Activated B cell treated with CpG ODN at 0.5 μM for 24 hours (primary cell): ENCODE results near the gene SHBG. TPM values are rescaled to one million over a fixed set of nuclear protein-coding genes. Genes with fewer than 3 reads are reported as not detected.
A peak's percentile ranks its signal among the peaks of the same experiment; 100 is the strongest.

Source experiments
- ATAC-seq: fragments of 200-7000 bp; cut with Tn5 transposase; one replicate; pipeline ENCODE4 v1.10.0; 2021; ENCODE audit warnings: low read depth, mild to moderate bottlenecking, moderate library complexity
- CTCF ChIA-PET: fragments of 350-600 bp; sonication (Branson Sonifier 250); formaldehyde crosslinking; loops from one replicate; lab custom pipeline; 2021; ENCODE audit warnings: antibody characterized with exemption; lab: Charles Lee
- POLR2A ChIA-PET: fragments of 350-600 bp; sonication (Branson Sonifier 250); formaldehyde crosslinking; loops from one replicate; lab custom pipeline; 2021; ENCODE audit warnings: antibody characterized with exemption; lab: Charles Lee
- DNase-seq: peaks from one replicate; pipeline ENCODE4 v3.0.0; 2022
- H3K27ac Mint-ChIP-seq: one replicate; pipeline ENCODE4 v1.8.0; 2020; ENCODE audit warnings: mixed read lengths
- H3K27me3 Mint-ChIP-seq: one replicate; pipeline ENCODE4 v1.8.0; 2021; ENCODE audit warnings: mixed read lengths
- H3K36me3 Mint-ChIP-seq: one replicate; pipeline ENCODE4 v1.8.0; 2021; ENCODE audit warnings: low read depth, mixed read lengths
- H3K4me1 Mint-ChIP-seq: one replicate; pipeline ENCODE4 v1.8.0; 2021; ENCODE audit warnings: mixed read lengths
- H3K4me3 Mint-ChIP-seq: one replicate; pipeline ENCODE4 v1.8.0; 2020; ENCODE audit warnings: mild to moderate bottlenecking, mixed read lengths
- H3K9me3 Mint-ChIP-seq: one replicate; pipeline ENCODE4 v1.8.0; 2020; ENCODE audit warnings: mixed read lengths
- CTCF ChIP-seq: fragments of 200-600 bp; IDR thresholded peaks from one replicate; pipeline ENCODE4 v1.8.0; 2022; ENCODE audit warnings: antibody characterized with exemption, mild to moderate bottlenecking
- intact Hi-C: fragments of 100-400 bp; cut with micrococcal nuclease; formaldehyde crosslinking; loops from one replicate; pipeline ENCODE4 v1.15.1; 2024
- total RNA-seq: library from RNA; stranded (reverse); gene quantifications from 2 replicates; pipeline ENCODE4 v1.2.3, GENCODE V29; 2022

SHBG gene
- total RNA-seq, 1 donor from 2014 or later, result not detected

- Mint-ChIP-seq H3K27ac (peak overlapping the region; percentile 80), H3K4me1 (peaks cover 11% of the 10 kb centered on the region), H3K36me3 (peaks cover 7% of the 10 kb centered on the region), H3K9me3 (no peaks in the 10 kb centered on the region), H3K27me3 (no peaks in the 10 kb centered on the region), H3K4me3 (peak overlapping the region; percentile 93)
- CTCF ChIA-PET, result interaction anchor here (0.9 to 2.6 kb wide), 2 partner anchors 61 to 111 kb away, joined by 3 to 16 read pairs; partner anchors contain the start of genes TP53 and WRAP53
- TF ChIP-seq CTCF, result no peak
- intact Hi-C loops, result loop anchor here (2.0 kb wide), 1 partner anchor 306 kb away; the partner anchor contains the start of gene CNTROB
- POLR2A ChIA-PET, result interaction anchor here (2.2 to 4.1 kb wide), 3 partner anchors 12 to 61 kb away, joined by 14 to 87 read pairs (median 34); partner anchors contain the start of genes FXR2, MPDU1, TP53 and WRAP53
- DNase-seq, result no peak
- no peak for ATAC-seq
These were observed 3.6 kb upstream of the SHBG start for GRCh38 chr17:7626307-7626706.

DNA sequence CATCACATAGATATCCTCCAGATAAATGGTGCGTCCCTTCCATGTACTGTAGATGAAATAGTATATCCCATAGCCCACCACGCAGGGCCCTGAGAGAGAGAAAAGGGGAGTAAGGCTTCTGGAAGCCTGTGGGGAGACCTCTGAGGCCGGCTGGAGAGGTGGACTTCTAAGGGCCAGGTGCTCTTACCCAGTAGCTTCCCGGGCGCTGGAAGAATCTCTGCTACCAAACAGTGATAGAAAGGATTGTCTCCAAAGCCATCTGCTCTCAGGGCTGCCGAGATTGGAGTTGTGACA is 3.0 kb upstream of the SHBG start:
- Mint-ChIP-seq H3K36me3 (peaks cover 7% of the 10 kb centered on the region), H3K27me3 (no peaks in the 10 kb centered on the region), H3K27ac (peak overlapping the region; percentile 80), H3K4me3 (peak overlapping the region; percentile 93), H3K4me1 (peaks cover 11% of the 10 kb centered on the region), H3K9me3 (no peaks in the 10 kb centered on the region)
- ChIA-PET CTCF (interaction anchor here (1.6 to 2.6 kb wide), 2 partner anchors 38 to 61 kb away, joined by 5 to 16 read pairs; partner anchors contain the start of genes TP53 and WRAP53), POLR2A (interaction anchor here (0.5 to 4.1 kb wide), 8 partner anchors 12 to 668 kb away, joined by 4 to 87 read pairs (median 6); partner anchors contain the start of genes ATP1B2, FXR2, MPDU1 and SLC25A35)
- ATAC-seq (no peak), DNase-seq (no peak)
- intact Hi-C loops, result loop anchor here (1.0 to 2.0 kb wide), 3 partner anchors 12 to 306 kb away; partner anchors contain the start of genes CNTROB and TP53
- no peak for TF ChIP-seq CTCF

GRCh38 chr17:7627250-7628121 is 2.4 kb upstream of the SHBG start, which contains the start of gene SAT2:
Gene SAT2 (minus strand): TSS chr17:7627821. CDS start chr17:7627635, 186 bp downstream.
- DNase-seq, result peak; percentile 68
- H3K4me3 Mint-ChIP-seq, result peak within 1 kb of the TSS; percentile 93
- intact Hi-C loops, result loop anchor here (1.0 to 2.0 kb wide), 3 partner anchors 12 to 305 kb away; partner anchors contain the start of genes CNTROB and TP53
- no peaks in the 10 kb centered on the region for H3K27me3 Mint-ChIP-seq
- peaks cover 11% of the 10 kb centered on the region for H3K4me1 Mint-ChIP-seq
- CTCF ChIA-PET, result interaction anchor here (1.6 to 2.6 kb wide), 2 partner anchors 38 to 60 kb away, joined by 5 to 16 read pairs; partner anchors contain the start of genes TP53 and WRAP53
- ATAC-seq, result peak; percentile 99
- no peaks in the 10 kb centered on the region for H3K9me3 Mint-ChIP-seq
- POLR2A ChIA-PET, result interaction anchor here (0.5 to 4.1 kb wide), 17 partner anchors 13 to 668 kb away, joined by 3 to 87 read pairs (median 5); partner anchors contain the start of genes ATP1B2, CD68, FXR2 and MPDU1
- peak within 1 kb of the TSS; percentile 80 for H3K27ac Mint-ChIP-seq
- no peak for TF ChIP-seq CTCF
- peaks cover 7% of the 10 kb centered on the region for H3K36me3 Mint-ChIP-seq

DNA sequence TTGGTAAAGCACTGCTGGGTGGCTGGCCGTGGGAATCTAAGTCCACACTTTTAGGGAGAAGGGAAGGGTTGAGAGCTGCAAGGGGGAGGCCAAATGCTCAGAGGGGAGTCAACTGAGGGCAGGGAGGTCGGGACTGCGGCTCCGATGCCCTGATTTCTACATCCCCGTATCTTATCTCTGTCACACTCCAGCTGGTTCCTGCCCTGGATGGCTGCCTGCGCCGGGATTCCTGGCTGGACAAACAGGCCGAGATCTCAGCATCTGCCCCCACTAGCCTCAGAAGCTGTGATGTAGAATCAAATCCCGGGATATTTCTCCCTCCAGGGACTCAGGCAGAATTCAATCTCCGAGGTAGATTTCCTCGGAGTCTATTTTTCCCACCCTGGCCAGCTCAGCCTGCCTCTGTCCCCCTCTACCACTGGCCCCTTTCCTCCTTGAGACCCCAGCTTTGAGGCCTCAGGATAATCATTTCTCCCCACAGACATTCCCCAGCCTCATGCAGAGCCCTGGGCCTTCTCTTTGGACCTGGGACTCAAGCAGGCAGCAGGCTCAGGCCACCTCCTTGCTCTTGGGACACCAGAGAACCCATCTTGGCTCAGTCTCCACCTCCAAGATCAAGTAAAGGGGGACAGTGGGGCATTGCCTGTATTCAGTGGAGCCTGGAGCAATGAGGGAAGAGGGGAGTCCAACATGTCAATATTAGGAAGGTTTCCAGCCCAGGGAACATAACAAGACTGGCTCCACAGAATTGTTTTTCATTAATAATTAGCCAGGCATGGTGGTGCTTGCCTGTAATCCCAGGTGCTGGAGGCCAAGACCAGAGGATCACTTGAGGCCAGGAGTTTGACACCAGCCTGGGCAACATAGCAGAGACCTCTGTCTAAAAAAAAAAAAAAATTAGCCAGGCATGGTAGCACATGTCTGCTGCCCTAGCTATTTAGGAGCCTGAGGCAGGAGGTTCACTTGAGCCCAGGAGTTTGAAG is 1.8 kb downstream of the SHBG start:
- ATAC-seq, result no peak
- ChIA-PET POLR2A (interaction anchor here (0.6 to 1.7 kb wide), 3 partner anchors 12 to 55 kb away, joined by 3 to 21 read pairs (median 5); partner anchors contain the start of genes ATP1B2, TP53 and WRAP53), CTCF (interaction anchor here (0.9 to 4.9 kb wide), 5 partner anchors 19 to 113 kb away, joined by 3 to 40 read pairs (median 4); partner anchors contain the start of genes ATP1B2, TP53 and WRAP53)
- Mint-ChIP-seq H3K4me3 (no peak overlapping the region), H3K27ac (no peak overlapping the region), H3K27me3 (no peaks in the 10 kb centered on the region), H3K9me3 (no peaks in the 10 kb centered on the region), H3K4me1 (peaks cover 8% of the 10 kb centered on the region), H3K36me3 (peaks cover 4% of the 10 kb centered on the region)
- TF ChIP-seq CTCF, result no peak
- no peak for DNase-seq
- intact Hi-C loops, result loop anchor here (1.0 kb wide), 1 partner anchor 57 kb away; the partner anchor contains the start of gene WRAP53
